Measurements from ENCODE around the gene OR2W1. TPM values are rescaled to one million over a fixed set of nuclear protein-coding genes. Genes with fewer than 3 reads are reported as not detected.

The OR2W1 gene
- not detected in 2 replicates for total RNA-seq

GRCh38 chr6:29045075-29045474 is at the start of gene OR2W1:
TSS of gene OR2W1 (minus strand) at chr6:29045175. CDS start at chr6:29045175, 0 bp downstream.

GRCh38 chr6:29087213-29087612 is 42.2 kb upstream of the OR2W1 start, which contains the start of gene OR2B3:
TSS of gene OR2B3 (minus strand) at chr6:29087313. CDS start at chr6:29087248, 65 bp downstream.

GRCh38 chr6:29005183-29005885 is 39.6 kb downstream of the OR2W1 start, which contains the start of gene ZNF311:
TSS of gene ZNF311 (minus strand) at chr6:29005315. CDS start at chr6:29003954, 1,361 bp downstream.

Other genes starting within 250 kb of the OR2W1 start
- gene TRIM27, start 121.2 kb downstream of the OR2W1 start, total RNA-seq, result 45.2 and 61.4 TPM in 2 replicates
- gene ZNF311, start 39.9 kb downstream of the OR2W1 start, total RNA-seq, result 1.8 and 1.9 TPM in 2 replicates
- gene OR2B3, start 42.1 kb upstream of the OR2W1 start, total RNA-seq, result not detected in 2 replicates
- not detected in 2 replicates for gene OR2J1, start 54.3 kb upstream of the OR2W1 start, total RNA-seq
- gene OR2J3, start 62.9 kb upstream of the OR2W1 start, total RNA-seq, result not detected in 2 replicates
- not detected in 2 replicates for gene OR2J2, start 125.7 kb upstream of the OR2W1 start, total RNA-seq